Posterior cingulate gyrus (tissue), 11 donors: ENCODE data around the gene HLA-C.
A peak's percentile ranks its signal among the peaks of the same experiment; 100 is the strongest.
"Not testable (repeated sequence)": the region's sequence is repeated elsewhere in the genome, so short reads cannot be mapped to it uniquely, and the experiment has no call there.

Experiments
- DNase-seq, 10 donors: peaks; one replicate each; pipeline versions ENCODE4 v3.0.0 to v3.0.0-alpha.2; 2020 to 2021; ENCODE audit warnings: mixed read lengths in 3 of 10
- intact Hi-C: fragments of 100-400 bp; cut with DNase I; formaldehyde crosslinking; loops from one replicate; pipeline ENCODE4 v1.15.1; 2023

Gene HLA-C

GRCh38 chr6:31272436-31272835 lies 544 bp upstream of the HLA-C start:
- DNase-seq: no peak
- intact Hi-C loops: loop anchor here (5.0 kb wide), 1 partner anchor 75 kb away; no protein-coding TSS in a partner anchor

DNA sequence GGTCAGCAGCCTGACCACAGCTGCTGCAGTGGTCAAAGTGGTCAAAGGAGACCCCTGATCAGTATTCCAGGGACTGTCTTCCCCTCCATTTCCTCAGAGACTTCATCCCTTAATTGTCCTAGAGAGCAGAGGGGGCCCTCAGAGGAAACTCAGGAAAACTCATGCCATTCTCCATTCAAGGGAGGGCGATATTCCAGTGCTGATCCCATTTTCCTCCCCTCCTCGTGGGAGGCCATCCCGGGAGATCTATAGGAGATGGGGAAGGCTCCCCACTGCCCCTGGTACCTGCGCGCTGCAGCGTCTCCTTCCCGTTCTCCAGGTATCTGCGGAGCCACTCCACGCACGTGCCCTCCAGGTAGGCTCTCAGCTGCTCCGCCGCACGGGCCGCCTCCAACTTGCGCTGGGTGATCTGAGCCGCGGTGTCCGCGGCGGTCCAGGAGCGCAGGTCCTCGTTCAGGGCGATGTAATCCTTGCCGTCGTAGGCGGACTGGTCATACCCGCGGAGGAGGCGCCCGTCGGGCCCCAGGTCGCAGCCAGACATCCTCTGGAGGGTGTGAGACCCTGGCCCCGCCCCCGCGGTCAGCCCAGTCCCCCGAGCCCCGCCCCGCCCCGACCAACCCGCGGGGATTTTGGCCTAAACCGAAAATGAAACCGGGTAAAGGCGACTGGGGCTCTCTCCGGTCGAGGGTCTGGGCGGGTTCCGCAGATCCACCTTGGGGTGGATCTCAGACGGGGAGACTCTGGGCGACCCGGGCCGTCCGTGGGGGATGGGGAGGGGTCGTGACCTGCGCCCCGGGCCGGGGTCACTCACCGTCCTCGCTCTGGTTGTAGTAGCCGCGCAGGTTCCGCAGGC lies 878 bp downstream of the HLA-C start:
- intact Hi-C loops: loop anchor here (1.0 to 5.0 kb wide), 2 partner anchors 74 to 96 kb away; no protein-coding TSS in a partner anchor
- peak in 4 of 10 donors; percentile 42 to 88 (median 78) for DNase-seq

- intact Hi-C loops: no loop called here
- peak in 2 of 10 donors; percentile 6 to 63 for DNase-seq
Measured at GRCh38 chr6:31268836-31269235, 3.1 kb downstream of the HLA-C start.

DNA sequence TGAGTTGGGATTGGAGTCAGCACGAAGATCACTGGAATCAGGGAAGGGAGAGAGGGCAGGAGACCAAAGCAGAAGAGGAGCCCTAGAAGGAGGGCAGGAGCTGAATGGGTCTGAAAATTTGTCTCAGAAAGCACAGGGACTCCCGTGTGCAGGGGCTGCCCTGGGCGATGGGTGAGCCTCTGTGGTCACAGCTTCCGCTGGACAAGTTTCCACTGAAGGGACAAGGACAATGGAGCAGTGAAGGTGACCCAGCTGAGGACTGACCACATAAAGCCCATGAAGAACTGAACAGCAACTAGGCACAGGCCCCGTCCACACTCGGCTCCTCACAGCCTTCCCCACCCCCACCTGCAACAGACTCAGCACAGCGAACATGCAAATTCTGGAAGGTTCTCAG lies 3.5 kb downstream of the HLA-C start:
- intact Hi-C loops: no loop called here

DNA sequence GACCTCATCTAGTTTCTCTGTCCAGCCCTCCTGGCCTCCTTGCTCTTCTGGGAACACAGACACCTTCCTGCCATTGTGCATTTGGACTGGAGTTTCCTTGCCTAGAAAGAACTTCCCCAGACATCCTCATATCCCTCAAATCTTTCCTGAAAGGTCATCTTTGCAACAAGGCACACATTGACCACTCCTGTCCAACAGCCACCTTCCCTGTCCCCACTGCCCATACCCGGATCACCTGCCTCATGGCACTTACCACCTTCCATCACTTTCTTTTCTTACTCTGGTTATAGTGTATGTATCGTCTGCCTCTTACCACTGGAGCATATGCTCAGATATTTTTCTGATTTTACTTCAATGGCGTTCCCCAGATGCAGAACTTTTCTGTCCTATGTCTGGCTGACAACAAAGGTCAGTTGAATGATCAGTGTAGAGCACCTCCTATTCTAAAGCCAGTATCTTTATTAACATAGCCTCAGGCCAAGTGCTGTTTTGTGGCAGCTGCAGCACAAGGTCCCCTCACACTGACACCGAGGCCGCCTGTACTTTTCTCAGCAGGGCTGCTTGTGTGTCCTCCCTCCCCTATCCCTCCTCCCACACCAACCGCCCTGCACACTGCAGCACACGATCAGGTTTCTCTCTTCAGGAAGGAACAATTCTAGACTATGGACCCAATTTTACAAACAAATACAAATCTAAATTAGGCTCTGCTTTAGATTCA lies 4.1 kb downstream of the HLA-C start:
- peak in 2 of 10 donors; percentile 18 to 80 for DNase-seq
- intact Hi-C loops: no loop called here

More for the DNA sequence above, 3.5 kb downstream of the HLA-C start:
- DNase-seq: no peak

DNA sequence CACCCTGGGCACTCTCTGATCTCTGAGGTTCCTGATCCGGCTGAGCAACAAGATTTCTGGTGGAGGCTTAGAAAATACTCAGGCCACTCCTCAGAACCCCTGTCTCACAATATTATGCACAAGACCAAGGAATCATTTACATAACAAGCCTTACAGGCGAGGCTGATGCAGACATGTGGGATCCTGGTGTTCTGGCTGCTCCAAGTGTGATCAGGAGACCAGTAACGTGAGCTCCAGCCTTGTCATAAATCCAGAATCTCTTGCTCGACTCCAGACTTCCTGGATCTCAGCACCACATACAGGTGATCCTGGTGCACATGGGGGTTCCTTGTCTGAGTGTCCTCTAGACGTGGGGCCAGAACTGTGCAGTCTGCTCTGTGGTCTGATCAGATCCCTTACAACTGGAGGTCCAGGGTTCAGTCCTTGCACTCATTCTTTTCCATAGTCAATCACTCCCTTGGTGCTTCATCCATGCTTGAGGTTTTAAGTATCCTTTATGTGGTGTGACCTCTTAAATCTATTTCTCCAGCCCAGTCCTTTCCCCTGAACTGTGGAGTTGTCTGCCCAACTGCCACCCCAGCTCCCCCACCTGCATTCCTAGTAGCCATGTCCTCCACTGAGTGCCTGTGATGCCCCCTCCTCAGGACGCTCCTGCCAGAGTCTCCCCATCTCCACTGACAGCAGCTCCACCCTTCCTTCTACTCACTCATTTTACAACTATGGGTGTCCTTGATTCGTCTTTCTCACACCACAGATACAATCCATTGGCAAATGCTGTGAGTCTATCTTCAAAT lies 5.1 kb downstream of the HLA-C start:
- DNase-seq: no peak
- intact Hi-C loops: no loop called here

- DNase-seq: no peak
- intact Hi-C loops: no loop called here
Measured at GRCh38 chr6:31265926-31266325, 6.0 kb downstream of the HLA-C start.

DNA sequence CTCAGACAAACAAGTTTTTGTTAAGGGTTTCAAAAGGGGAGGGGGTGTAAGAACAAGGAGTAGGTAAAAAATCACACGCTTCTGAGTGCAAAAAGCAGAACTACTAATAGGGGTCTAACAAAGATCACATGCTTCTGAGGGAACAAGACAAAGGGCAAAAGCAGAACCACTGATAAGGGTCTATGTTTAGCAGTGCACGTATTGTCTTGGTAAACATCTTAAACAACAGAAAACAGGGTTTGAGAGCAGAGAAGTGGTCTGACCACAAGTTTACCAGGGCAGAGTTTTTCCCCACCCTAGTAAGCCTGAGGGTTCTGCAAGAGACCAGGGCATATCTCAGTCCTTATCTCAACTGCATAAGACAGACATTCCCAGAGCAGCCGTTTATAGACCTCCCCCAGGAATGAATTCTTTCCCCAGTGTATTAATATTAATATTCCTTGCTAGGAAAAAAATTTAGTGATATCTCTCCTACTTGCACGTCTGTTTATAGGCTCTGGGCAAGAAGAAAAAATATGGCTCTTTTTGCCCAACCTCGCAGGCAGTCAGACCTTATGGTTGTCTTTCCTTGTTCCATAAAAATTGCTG lies 8.5 kb downstream of the HLA-C start:
- intact Hi-C loops, DNase-seq: not testable (repeated sequence)

GRCh38 chr6:31259995-31260394 lies 11.9 kb downstream of the HLA-C start:
- intact Hi-C loops, DNase-seq: not testable (repeated sequence)

- DNase-seq: no peak
- intact Hi-C loops: no loop called here
Measured at GRCh38 chr6:31252625-31253024, 19.3 kb downstream of the HLA-C start.

- DNase-seq: no peak
- intact Hi-C loops: no loop called here
Measured at GRCh38 chr6:31251261-31251660, 20.6 kb downstream of the HLA-C start.

DNA sequence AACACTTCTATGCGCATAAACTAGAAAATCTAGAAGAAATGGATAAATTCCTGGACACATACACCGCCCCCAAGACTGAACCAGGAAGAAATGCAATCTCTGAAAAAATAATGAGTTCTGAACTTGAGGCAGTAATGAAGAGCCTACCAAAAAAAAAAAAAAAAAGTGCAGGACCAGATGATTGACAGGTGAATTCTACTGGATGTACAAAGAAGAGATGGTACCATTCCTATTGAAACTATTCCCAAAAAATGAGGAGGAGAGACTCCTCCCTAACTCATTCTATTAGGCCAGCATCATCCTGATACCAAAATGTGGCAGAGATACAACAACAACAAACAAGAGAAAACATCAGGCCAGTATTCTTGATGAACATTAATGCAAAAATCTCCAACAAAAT lies 22.7 kb downstream of the HLA-C start:
- DNase-seq: no peak
- intact Hi-C loops: no loop called here

- DNase-seq: no peak
- intact Hi-C loops: no loop called here
Measured at GRCh38 chr6:31247813-31248212, 24.1 kb downstream of the HLA-C start.

- no peak for DNase-seq
- intact Hi-C loops: no loop called here
Measured at GRCh38 chr6:31246051-31246521, 25.8 kb downstream of the HLA-C start.

DNA sequence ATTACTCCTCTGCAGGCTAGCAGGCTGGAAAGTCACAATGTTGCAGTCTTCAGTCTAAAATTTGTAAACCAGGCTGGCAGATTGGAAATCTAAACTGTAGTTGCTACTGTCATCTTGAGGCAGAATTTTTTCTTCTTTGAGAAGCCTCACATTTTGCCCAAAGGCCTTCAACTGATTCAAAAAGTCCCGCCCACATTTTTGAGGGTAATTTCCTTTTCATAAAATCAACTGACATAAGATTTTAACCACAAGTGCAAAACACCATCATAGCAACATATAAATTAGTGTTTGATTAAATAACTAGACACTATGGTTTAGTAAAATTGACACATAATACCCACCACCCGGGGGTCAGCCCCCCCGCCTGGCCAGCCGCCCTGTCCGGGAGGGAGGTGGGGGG lies 28.4 kb downstream of the HLA-C start:
- DNase-seq: no peak
- intact Hi-C loops: no loop called here

DNA sequence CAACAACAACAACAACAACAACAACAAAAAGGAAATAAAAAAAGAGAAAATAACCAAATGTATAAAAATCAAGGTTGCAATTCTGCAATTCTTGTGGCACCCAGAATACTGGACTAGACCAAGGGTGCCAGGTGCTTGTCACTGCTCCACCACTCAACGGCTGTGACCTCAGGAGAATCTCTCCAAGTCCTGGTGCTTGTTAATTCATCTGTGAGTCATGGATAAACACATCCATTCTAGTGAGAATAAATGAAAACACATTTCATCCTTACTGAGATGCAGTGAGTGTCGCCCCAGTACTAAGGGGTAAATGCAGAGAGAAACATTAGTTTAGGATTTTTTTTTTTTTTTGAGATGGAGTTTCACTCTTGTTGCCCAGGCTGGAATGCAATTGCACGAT lies 32.0 kb downstream of the HLA-C start:
- intact Hi-C loops: no loop called here
- DNase-seq: no peak

DNA sequence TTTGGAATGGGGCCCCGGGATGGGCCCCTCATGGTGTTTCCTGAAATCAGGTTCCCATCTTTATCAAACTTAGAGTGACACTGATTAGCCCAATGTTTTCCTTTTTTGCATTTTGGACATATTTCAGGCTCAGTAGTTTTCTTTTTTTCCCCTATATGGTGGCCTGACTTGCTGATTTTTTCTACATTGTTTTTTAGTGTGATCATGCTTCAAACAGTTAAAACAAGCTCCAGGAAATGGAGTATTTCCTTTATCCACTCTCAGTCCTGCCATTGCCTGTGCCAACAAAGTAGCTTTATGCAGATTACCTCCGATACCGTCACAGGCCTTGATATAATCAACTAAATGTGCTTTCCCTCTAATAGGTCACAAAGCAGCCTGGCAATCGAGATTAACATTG lies 37.8 kb downstream of the HLA-C start:
- intact Hi-C loops, DNase-seq: not testable (repeated sequence)

DNA sequence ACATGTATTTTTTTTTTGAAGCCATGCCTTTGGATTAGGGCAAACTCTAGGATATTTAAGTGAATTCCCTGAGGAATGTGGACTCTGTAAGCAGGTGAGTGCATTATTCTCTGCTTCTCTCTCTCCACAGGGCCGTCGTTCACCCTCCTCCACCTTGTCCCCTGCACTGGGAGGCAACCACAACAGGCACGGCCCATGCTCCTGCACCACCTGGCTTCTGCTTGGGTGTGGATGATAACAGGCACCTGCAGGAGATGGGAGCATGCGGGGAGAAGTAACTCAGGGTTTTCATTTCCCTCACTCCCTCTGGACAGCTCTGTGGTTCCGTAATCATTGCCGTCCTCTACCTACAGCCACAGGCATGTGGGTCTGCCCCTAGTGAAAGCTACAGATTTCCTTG lies 43.4 kb downstream of the HLA-C start:
- DNase-seq: no peak

DNA sequence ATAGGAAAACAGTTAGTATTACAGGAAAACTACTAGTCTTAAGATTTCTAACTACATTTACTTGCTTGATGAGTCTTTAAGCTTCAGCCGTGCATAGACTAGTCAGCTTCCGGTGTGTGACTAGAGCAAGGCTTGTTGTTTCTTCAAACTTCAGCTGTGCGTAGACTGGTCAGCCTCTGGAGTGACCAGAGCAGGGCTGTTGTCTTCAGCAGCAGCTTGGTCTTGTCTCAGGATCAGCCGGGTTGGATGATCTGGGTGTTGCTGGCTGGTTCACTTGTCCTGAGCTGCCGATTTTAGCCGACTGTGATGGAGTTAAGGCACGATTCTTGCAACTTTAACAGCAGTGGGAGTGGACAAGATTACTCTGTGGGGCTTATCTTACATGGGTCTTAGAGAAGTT lies 44.7 kb downstream of the HLA-C start:
- intact Hi-C loops: no loop called here
- no peak for DNase-seq

More for the DNA sequence above, 43.4 kb downstream of the HLA-C start:
- intact Hi-C loops: no loop called here

- DNase-seq: no peak
- intact Hi-C loops: no loop called here
Measured at GRCh38 chr6:31225735-31226134, 46.2 kb downstream of the HLA-C start.
